GM19238 (cell line): ENCODE measurements around the gene PSME4.
"Not testable (repeated sequence)": the region's sequence is repeated elsewhere in the genome, so short reads cannot be mapped to it uniquely, and the experiment has no call there.

Experiments
- DNase-seq: peaks from one replicate; pipeline ENCODE4 v3.0.0; 2011; ENCODE audit warnings: low spot score; ENCODE audit not compliant: insufficient read length

The PSME4 gene

DNA sequence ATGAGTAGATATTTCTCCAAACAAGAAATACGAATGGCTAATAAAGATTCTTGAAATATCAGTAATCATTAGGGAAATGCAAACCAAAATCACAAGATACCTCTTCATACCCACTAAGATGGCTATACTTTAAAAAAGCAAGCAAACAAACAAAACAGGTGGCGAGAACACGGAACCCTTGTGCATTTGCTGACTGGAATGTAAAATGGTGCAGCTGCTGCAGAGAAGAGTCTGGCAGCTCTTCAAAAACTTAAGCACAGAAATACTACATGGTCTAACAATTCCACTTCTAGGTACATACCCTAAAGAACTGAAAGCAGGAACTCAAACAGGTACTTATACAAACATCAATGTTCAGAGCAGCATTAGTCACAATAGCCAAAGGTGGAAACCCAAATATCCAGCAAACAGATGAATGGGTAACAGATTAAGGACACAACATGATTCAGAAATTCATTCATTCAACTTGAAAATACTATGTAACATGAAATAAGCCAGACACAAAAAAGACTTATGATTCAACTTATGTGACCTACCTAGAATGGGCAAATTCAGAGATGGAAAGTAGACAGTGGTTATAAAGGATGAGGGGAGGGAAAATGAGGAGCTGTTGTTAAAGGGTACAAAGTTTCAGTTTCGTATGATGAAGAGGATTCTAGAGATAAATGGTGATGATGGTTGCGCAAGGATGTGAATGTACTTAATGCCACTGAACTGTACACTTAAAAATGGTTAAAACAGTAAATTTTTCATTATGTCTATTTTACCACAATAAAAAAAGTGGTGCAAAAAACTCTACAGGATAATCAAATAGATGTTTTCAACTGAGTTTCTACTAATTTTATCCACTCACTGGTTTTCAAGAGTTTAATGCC lies 84.2 kb downstream of the PSME4 start:
- DNase-seq: no peak

DNA sequence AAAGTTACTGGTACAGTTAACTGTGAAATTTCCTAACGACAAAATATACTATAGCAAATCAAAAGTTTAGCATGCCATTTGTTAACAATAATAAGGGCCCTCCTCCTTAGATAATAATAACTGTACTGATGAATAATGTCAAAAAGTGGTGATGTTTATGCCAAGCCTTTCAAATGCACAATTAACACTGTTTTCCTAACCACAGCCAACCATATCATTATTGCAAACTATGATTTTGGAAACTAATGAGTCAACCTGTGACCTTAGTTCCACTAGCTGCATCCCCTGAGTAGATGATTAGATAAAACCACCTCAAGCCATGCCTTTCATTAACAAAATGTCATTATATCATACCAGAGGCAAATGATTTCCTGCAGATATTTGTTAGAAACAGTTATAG lies 85.9 kb downstream of the PSME4 start:
- no peak for DNase-seq

DNA sequence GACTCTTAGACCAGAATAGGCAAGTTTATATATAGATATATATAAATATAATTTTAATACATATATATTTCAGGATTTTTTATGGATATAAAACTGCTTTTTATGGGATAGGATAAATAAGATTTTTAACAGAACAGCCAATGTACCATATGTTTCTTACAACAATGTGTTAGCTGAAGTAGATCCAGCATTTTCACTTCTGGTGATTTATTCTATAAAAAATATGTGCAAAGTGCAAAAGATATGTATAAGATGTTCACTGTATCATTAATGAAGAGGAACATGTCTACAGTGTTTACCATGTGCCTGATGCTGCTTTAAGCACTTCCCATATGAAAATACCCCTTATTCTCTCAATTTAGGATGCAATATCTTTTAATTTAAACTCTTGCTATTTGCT lies 88.8 kb downstream of the PSME4 start:
- no peak for DNase-seq

DNA sequence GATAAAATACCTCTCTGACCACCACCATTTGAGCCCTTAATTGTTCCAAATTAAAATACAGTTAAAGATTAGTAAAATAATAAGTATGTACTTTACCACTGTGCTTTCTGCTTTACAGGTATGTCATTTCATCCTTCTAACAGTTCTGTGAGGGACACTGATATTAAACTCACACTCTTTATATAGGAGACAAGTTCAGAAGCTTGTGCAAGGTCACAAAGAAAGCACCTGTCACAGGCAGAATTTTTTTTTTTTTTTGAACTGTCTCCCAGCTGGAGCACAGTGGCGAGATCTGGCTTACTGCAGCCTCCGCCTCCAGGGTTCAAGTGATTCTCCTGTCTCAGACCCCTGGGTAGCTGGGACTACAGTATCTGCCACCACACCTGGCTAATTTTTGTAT lies 89.4 kb downstream of the PSME4 start:
- no peak for DNase-seq

DNA sequence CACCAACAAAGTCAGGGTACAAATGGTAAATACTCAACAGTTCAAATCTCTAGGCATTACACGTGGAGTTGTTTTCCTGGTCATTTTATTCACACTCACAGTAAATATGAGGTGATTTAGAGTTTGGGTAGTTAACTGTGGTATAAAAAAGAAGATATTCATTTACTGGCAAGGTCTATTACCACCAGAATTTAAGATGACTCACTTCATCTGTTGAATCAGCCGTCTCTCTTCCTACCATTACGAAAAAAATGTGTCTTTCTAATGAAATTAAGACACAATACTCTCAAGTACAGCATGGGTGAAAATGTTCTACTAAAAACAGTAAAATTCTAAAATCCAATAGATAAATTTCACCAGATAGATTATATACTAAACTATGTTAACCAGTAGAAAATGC lies 90.0 kb downstream of the PSME4 start:
- no peak for DNase-seq

DNA sequence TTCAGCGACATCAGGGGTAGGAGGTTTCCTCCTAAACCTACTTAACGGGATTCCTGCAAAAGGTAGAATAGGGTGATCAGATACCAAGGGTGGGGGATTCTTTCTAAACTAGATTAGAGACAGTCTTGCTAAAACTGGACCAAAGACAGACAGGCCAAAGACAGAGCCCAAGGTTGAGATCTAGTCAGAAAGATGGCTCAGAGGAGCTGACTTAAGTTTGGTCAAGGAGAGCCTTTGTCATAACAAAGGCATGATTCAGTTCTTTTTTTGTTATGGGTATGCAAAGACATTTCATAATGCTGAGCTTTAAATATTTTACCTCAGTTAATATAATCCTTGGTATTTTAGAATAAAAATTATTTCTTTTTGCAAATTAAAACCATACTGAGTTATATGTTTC lies 93.2 kb downstream of the PSME4 start:
- no peak for DNase-seq

DNA sequence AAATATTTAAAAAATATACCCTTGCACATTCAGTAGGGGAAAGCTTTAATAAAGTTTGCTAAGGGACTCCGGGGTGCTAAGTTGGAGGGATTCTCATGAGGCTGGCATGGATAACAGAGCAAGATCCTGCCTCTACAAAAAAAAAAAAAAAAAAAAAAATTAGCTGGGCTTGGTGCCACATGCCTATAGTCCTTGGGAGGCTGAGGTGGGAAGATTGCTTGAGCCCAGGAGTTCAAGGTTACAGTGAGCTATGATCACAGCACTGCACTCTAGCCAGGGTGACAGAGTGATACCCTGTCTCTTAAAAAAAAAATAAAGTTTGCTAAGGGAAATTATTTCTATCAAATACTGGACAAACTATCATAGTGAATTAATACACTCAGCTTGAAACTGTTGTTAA lies 93.7 kb downstream of the PSME4 start:
- no peak for DNase-seq

DNA sequence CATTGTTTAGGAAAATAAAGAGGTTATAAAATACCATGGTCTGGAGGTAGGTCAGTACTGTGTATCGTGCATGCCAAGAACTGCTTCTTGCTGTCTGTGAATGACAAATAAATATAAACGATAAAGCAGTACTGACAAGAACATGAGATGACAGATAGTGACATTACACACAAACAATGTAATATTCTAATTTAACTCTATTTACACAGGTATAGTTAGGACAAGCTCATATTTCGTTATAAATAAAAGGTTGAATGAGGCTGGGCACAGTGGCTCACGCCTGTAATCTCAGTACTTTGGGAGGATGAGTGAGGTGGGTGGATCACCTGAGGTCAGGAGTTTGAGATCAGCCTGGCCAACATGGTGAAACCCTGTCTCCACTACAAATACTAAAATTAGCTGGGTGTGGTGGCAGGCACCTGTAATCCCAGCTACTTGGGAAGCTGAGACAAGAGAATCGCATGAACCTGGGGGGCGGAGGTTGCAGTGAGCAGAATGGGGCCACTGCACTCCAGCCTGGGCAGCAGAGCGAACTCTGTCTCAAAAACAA lies 96.3 kb downstream of the PSME4 start:
- DNase-seq: no peak

DNA sequence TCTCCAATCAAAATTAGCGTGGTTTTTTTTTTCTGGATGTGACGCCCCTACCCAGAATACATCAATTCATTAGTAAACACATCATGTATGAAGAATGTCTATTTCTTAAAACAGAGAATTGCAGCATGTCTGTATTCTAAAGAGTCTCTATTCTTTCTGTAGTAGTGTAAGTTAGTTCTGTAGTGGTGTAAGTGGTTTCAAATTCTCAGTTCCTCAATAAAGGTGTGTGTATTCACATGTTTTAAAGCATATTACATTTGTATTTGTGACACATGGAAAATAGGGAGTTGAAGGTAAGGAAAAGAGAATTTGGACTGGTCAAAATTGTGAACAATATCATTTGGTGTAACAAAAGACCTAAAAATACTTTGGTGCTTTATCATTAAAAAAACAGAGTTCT lies 103.0 kb downstream of the PSME4 start:
- DNase-seq: no peak

DNA sequence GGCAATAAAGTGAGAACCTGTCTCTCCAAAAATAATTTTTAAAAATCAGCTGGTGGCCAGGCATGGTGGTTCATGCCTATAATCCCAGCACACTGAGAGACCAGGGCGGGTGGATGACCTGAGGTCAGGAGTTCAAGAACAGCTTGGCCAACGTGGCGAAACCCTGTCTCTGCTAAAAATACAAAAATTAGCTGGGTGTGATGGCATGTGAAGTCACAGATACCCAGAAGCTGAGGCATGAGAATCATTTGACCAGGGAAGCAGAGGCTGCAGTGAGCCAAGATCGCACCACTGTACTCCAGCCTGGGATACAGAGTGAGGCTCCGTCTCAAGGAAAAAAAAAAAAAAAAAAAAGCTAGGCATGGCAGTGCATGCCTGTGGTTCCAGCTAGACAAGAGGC lies 103.6 kb downstream of the PSME4 start:
- DNase-seq: no peak

DNA sequence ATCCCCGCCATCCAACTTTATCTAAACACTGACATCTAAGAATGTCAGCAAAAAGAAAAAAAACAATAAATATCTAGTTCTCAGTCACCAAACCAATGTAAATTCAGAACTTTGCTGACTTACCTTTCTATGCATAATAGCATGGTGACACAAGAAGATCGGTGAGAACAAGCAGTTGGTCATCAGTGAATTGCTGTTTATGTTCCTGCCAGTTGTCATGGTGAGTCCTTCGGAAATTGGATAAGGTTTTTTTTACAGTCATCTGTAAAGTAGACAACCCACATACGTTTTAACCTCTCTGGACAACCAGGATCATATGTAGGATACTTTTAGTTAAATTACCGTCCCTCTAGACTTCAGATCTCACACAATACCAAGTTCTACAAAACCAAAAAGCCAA lies 104.8 kb downstream of the PSME4 start:
- no peak for DNase-seq

DNA sequence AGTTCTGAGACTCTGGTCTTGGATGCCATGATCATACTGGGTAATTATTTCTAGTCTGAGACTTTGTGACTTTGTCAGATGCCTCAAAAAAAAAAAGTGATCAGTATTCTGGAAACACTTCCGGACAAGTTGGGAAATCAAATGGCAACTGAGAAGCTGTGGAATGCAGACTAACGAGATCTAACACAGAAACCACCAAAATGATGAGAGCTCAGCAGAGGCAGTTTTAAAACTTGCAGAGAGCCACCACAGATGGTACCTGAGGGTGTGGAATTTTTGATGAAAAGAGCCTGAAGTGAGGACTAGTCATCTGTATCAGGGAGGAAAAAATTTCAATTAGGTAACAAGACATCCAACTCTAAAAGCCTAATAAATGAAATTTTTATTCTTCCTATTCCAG lies 105.5 kb downstream of the PSME4 start:
- DNase-seq: no peak

DNA sequence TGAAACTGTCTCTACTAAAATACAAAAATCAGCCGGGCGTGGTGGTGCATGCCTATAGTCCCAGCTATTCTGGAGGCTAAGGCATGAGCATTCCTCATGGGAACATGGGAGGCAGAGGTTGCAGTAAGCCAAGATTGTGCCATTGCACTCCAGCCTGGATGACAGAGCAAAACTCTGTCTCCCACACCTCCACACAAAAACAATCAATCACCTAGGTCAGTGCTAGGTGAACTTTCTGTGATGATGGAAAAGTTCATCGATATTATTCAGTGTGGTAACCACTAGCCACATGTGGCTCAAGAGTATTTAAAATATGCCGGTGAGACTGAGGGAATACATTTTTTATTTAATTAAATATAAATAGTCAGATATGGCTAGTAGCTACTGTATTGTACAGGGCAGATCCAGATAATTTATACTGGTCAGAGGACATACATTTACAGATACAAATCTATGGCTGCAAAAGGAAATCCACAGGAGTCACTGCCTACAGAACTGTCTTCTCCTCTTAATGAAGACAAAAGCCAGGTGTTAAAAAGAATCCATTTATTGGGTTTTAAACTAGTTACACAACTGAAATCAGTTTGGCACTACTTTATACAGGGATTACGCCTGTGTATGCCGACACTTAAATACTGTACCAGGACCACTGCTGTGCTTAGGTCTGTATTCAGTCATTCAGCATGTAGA lies 107.1 kb downstream of the PSME4 start:
- DNase-seq: no peak

DNA sequence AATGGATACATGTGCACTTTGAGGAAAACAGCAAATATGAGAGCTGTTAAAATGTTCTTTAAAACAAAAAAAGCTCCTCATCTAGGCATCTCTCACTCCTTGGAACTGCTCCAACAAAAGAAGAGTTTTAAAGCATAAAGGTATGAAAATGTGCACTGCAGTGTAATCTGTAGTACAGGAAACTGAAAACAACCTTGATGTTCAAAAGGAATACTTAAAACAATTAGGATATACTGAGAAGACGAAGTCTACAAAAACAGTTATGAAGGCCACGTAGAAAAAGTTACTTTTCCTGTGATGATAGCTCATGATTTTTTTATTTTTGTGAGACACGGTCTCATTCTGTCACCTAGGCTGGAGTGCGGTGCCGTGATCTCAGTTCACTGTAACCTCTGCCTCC lies 109.0 kb downstream of the PSME4 start:
- DNase-seq: no peak

DNA sequence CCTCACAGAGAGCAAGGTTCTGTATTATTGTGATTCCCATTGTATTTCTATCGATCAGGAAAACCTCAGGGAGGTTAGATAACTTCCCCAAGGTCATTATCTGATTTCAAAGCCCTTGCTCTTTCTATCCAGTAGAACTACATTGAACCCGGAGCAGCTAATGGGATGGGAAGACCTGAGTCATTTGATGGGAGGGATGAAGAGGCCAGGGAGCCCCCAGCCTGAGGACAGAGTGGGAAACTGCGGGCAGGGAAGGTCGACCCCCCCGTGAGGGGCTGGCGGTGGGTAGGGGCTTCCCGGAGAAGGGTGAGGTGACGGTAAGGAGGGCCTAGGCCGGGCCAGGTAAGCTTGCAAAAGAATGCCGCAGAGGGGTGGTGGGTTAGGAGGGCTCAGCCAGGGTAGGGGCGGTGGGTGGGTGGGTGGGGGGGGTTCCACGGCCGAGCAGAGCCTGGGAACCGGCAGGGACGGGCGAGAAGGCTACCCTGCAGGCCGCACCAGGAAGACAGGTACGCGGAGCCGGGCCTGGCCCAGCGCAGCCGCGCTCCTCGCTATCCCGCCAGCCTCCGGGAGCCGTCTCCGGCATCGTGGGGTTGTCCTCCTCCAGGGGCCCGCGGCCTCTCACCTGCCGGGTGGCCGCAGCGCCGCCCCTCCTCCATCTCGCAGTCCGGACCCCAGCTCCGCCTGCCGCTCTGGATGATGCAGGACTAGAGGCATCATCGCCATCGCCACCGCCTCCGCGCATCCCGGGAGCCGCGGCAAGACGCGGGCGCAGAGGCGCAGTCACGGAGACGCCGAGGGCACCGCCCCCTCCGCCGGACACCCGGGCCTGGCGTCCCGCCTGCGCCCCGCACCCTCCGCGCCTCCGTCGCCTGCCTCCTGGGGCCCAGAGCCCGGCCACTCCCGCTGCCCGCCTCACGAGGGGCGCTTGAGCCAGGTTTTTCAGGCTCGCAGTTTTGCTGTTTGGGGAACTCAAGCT lies 111.3 kb downstream of the PSME4 start, which contains the start of gene GPR75:
TSS of gene GPR75 (minus strand) at position 762 of the 976 bp plus-strand sequence. CDS start 5,211 bp downstream, outside the sequence.
- DNase-seq: no peak

DNA sequence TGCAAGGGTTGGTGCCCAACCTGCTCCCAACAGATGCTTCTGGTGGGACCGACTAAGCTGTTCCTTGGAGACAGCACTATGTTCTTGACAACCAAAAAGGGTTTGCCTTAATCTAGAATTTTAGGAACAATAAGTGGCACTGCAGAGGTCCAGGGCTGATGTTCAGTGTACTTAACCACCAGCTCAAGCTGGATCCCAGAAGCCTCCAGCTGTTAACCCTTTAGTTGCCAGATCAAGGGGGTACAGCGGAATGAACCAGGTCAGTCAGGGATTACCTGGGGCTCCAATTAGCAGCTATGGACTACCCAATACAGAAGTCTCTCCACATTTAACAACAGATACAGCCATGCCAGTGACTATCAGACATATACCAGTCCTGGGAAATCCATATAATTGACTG lies 114.5 kb downstream of the PSME4 start:
- DNase-seq: no peak

DNA sequence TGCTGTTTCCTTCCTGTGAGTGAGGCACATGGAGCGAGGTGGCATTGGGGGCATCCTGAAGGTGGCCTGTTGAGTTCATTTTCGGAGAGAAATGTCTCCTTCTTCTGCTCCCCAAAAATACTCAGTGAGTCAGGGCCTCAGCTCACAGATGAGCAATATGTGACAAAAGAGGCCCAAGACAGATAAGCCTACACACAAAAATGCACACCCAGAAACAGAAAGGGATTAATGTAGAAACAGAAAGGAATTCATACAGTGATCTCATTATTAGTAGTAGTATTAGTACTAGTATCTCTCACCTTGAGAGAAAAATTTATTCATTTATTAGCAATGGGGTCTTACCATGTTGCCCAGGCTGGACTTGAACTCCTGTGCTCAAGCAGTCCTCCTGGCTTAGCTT lies 116.1 kb downstream of the PSME4 start:
- DNase-seq: no peak

DNA sequence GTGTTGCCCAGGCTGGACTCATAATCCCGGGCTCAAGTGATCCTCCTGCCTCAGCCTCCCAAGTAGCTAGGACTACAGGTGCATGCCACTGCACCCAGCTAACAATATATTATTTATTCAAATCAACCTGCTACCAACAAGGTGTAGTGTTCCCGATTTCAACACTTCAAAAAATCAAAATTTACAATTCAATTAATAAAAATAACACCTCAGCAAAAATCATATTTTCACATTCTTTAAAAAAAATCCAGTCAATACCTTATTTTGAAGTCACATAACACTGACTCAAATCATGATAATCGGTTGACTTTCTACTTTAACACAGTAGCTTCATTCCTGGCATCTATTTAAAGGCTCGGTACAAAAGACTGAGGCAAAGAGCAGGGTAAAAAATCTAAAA lies 118.3 kb downstream of the PSME4 start:
- DNase-seq: no peak

DNA sequence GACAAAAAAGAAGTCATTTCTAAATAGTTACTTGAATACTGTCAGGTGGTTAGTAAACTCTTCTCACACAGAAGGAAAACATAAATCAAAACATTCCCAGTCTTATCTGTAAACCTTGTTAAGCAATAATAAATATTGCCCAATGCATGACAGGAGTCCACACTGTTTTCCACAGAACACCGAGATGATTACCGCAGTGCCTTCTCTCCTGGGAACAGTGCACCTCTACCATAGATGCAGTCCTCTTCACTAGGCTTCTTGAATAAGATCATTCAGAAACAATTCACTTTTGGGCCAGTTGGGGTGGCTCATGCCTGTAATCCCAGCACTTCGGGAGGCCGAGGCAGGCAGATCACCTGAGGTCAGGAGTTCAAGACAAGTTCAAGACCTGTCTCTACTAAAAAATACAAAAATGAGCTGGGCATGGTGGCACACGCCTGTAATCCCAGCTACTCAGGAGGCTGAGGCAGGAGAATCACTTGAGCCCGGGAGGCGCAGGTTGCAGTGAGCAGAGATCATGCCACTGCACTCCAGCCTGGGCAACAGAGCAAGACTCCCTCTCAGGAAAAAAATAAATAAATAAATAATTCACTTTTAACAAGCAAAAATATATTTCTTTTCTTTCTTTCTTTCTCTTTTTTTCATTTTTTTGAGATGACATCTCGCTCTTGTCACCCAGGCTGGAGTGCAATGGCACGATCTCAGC lies 119.6 kb downstream of the PSME4 start:
- DNase-seq: not testable (repeated sequence)

DNA sequence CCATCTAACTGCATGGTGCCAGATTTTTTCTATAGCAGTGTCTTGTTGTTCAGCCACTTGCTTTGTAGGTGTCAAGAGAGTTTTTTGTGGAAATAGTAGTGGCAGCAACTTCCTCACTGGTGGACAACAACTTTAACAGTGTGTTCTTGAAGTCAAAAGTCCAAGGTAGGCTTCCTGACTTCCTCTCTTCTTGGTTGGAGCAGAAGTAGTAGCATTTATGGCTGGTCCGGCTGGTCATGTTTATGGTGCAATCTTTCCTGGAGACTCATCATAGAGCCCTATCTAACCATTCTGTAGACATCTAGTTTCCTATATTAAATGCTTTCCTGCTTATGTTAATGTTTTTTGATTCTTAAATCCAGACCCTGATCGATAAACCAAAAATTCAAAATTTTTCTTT lies 122.7 kb downstream of the PSME4 start:
- no peak for DNase-seq

DNA sequence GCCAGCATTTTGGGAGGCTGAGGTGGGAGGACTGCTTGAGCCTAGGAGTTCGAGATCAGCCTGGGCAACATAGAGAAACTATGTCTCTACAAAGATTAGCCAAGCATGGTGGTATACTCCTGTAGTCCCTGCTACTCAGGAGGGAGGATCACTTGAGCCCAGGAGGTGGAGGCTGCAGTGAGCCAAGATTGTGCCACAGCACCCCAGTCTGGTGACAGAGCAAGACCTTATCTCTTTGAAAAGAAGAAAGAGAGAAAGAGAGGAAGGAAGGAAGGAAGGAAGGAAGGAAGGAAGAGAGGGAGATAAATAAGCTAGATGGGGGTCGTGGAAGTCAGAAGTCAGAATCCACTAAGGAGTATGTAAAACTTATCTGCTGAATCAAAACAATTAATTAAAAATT lies 127.2 kb downstream of the PSME4 start:
- no peak for DNase-seq
